Neural cell (in vitro differentiated cells): ENCODE data around the gene SLC8A1. TPM values are rescaled to one million over a fixed set of nuclear protein-coding genes. Genes with fewer than 3 reads are reported as not detected.

Experiments
- H2AFZ ChIP-seq: fragments of 200-600, 300-800 bp; sonication (generic), shearing (Covaris generic); 2 replicates; pipeline ENCODE4 v1.6.0; 2014; ENCODE audit warnings: low read depth, mild to moderate bottlenecking, antibody characterized with exemption, low read length, moderate library complexity
- H3F3A ChIP-seq: fragments of 200-600 bp; shearing (Covaris generic); 2 replicates; pipeline ENCODE4 v1.6.1; 2016; ENCODE audit warnings: mild to moderate bottlenecking, moderate library complexity, mixed read lengths, antibody characterized with exemption, low read length; ENCODE audit not compliant: insufficient read depth, poor library complexity, severe bottlenecking
- H3K27ac ChIP-seq: fragments of 200-600, 300-800 bp; sonication (generic), shearing (Covaris generic); 2 replicates; pipeline ENCODE4 v1.5.1; 2014; ENCODE audit warnings: mild to moderate bottlenecking, low read length, moderate library complexity
- H3K27me3 ChIP-seq: fragments of 300-800, 200-600 bp; sonication (generic), shearing (Covaris generic); 2 replicates; pipeline ENCODE4 v1.6.0; 2014; ENCODE audit warnings: mild to moderate bottlenecking, low read depth, low read length, moderate library complexity; ENCODE audit not compliant: insufficient read depth
- H3K36me3 ChIP-seq: fragments of 300-800, 200-600 bp; sonication (generic), shearing (Covaris generic); 2 replicates; pipeline ENCODE4 v1.5.1; 2014; ENCODE audit warnings: mild to moderate bottlenecking, antibody characterized with exemption, low read length, moderate library complexity; ENCODE audit not compliant: insufficient read depth
- H3K4me2 ChIP-seq: fragments of 300-800, 200-600 bp; sonication (generic), shearing (Covaris generic); 2 replicates; pipeline ENCODE4 v1.6.0; 2014; ENCODE audit warnings: mild to moderate bottlenecking, low read length
- H3K4me3 ChIP-seq: fragments of 300-800, 200-600 bp; sonication (generic), shearing (Covaris generic); 2 replicates; pipeline ENCODE4 v1.5.1; 2014; ENCODE audit warnings: mild to moderate bottlenecking, low read length, moderate library complexity
- H3K79me2 ChIP-seq: fragments of 200-600 bp; shearing (Covaris generic); replicated peaks from 2 replicates; pipeline ENCODE4 v1.6.0; 2014; ENCODE audit warnings: mild to moderate bottlenecking, low read length, moderate library complexity; ENCODE audit not compliant: insufficient read depth
- H3K9ac ChIP-seq: fragments of 300-800, 200-600 bp; sonication (generic), shearing (Covaris generic); 2 replicates; pipeline ENCODE4 v1.6.1; 2016; ENCODE audit warnings: mild to moderate bottlenecking, low read length, mixed read lengths
- H3K9me2 ChIP-seq: fragments of 200-600 bp; shearing (Covaris generic); 2 replicates; pipeline ENCODE4 v1.6.1; 2016; ENCODE audit warnings: mild to moderate bottlenecking, low read length, mixed read lengths; ENCODE audit not compliant: insufficient read depth
- H3K9me3 ChIP-seq: fragments of 200-600, 300-800 bp; sonication (generic), shearing (Covaris generic); 2 replicates; pipeline ENCODE4 v1.6.1; 2016; ENCODE audit warnings: mild to moderate bottlenecking, mixed run types, low read length, moderate library complexity, mixed read lengths
- H4K20me1 ChIP-seq: fragments of 200-600 bp; shearing (Covaris generic); 2 replicates; pipeline ENCODE4 v1.6.1; 2016; ENCODE audit warnings: mild to moderate bottlenecking, mixed run types; ENCODE audit not compliant: insufficient read depth
- EP300 ChIP-seq: fragments of 450-650 bp; conservative IDR thresholded peaks from 2 replicates; pipeline ENCODE4 v1.6.1; 2014; ENCODE audit warnings: antibody characterized with exemption, mild to moderate bottlenecking, moderate library complexity; ENCODE audit not compliant: poor library complexity, severe bottlenecking
- EZH2 ChIP-seq: fragments of 200-600, 300-800 bp; shearing (Covaris generic), sonication (generic); IDR thresholded peaks from 2 replicates; pipeline ENCODE4 v1.6.1; 2014; ENCODE audit warnings: antibody characterized with exemption, low read length, borderline replicate concordance, mild to moderate bottlenecking; ENCODE audit not compliant: insufficient read depth, poor library complexity, severe bottlenecking
- MXI1 ChIP-seq: fragments of 450-650 bp; conservative IDR thresholded peaks from 2 replicates; pipeline ENCODE4 v1.6.1; 2014; ENCODE audit warnings: antibody characterized with exemption, mild to moderate bottlenecking; ENCODE audit not compliant: poor library complexity, severe bottlenecking
- POLR2AphosphoS5 ChIP-seq: IDR thresholded peaks from 2 replicates; pipeline ENCODE4 v1.6.1; 2012
- RAD21 ChIP-seq: fragments of 450-650 bp; conservative IDR thresholded peaks from 2 replicates; pipeline ENCODE4 v1.6.1; 2014; ENCODE audit warnings: antibody characterized with exemption, mild to moderate bottlenecking, moderate library complexity
- SMC3 ChIP-seq: fragments of 450-650 bp; conservative IDR thresholded peaks from 2 replicates; pipeline ENCODE4 v1.6.1; 2014; ENCODE audit warnings: antibody characterized with exemption, mild to moderate bottlenecking, moderate library complexity; ENCODE audit not compliant: poor library complexity
- TAF1 ChIP-seq: IDR thresholded peaks from 2 replicates; pipeline ENCODE4 v1.6.1; 2012; ENCODE audit warnings: low read depth
- polyA plus RNA-seq: library from polyadenylated mRNA; depleted of rRNA; stranded (reverse); fragments of >200 nt; gene quantifications from 2 replicates; pipeline ENCODE4 v1.2.3, GENCODE V29; 2014
- TF ChIP-seq, protein P1 (sequence below): fragments of 450-650 bp; IDR thresholded peaks from 2 replicates; pipeline ENCODE4 v1.5.1; 2014; ENCODE audit warnings: antibody characterized with exemption, mild to moderate bottlenecking, moderate library complexity; ENCODE audit not compliant: poor library complexity, severe bottlenecking
- TF ChIP-seq, protein P2 (sequence below): IDR thresholded peaks from 2 replicates; pipeline ENCODE4 v1.6.1; 2012; ENCODE audit warnings: borderline replicate concordance

The SLC8A1 gene
- polyA plus RNA-seq, 1 donor from 2014 or later: 18.7 TPM

GRCh38 chr2:40299781-40300180 is 152.1 kb downstream of the SLC8A1 start:
- H3K4me3 ChIP-seq: no peak overlapping the region
- TF ChIP-seq POLR2AphosphoS5: no peak
- no peak for TF ChIP-seq SMC3
- no peak for TF ChIP-seq MXI1
- no peak for TF ChIP-seq EP300
- TF ChIP-seq TAF1: no peak
- TF ChIP-seq, protein P1, sequence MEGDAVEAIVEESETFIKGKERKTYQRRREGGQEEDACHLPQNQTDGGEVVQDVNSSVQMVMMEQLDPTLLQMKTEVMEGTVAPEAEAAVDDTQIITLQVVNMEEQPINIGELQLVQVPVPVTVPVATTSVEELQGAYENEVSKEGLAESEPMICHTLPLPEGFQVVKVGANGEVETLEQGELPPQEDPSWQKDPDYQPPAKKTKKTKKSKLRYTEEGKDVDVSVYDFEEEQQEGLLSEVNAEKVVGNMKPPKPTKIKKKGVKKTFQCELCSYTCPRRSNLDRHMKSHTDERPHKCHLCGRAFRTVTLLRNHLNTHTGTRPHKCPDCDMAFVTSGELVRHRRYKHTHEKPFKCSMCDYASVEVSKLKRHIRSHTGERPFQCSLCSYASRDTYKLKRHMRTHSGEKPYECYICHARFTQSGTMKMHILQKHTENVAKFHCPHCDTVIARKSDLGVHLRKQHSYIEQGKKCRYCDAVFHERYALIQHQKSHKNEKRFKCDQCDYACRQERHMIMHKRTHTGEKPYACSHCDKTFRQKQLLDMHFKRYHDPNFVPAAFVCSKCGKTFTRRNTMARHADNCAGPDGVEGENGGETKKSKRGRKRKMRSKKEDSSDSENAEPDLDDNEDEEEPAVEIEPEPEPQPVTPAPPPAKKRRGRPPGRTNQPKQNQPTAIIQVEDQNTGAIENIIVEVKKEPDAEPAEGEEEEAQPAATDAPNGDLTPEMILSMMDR: no peak
- TF ChIP-seq EZH2: no peak
- no peak for TF ChIP-seq RAD21
- TF ChIP-seq, protein P2, sequence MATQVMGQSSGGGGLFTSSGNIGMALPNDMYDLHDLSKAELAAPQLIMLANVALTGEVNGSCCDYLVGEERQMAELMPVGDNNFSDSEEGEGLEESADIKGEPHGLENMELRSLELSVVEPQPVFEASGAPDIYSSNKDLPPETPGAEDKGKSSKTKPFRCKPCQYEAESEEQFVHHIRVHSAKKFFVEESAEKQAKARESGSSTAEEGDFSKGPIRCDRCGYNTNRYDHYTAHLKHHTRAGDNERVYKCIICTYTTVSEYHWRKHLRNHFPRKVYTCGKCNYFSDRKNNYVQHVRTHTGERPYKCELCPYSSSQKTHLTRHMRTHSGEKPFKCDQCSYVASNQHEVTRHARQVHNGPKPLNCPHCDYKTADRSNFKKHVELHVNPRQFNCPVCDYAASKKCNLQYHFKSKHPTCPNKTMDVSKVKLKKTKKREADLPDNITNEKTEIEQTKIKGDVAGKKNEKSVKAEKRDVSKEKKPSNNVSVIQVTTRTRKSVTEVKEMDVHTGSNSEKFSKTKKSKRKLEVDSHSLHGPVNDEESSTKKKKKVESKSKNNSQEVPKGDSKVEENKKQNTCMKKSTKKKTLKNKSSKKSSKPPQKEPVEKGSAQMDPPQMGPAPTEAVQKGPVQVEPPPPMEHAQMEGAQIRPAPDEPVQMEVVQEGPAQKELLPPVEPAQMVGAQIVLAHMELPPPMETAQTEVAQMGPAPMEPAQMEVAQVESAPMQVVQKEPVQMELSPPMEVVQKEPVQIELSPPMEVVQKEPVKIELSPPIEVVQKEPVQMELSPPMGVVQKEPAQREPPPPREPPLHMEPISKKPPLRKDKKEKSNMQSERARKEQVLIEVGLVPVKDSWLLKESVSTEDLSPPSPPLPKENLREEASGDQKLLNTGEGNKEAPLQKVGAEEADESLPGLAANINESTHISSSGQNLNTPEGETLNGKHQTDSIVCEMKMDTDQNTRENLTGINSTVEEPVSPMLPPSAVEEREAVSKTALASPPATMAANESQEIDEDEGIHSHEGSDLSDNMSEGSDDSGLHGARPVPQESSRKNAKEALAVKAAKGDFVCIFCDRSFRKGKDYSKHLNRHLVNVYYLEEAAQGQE: no peak
- no peak overlapping the region for H3K9ac ChIP-seq
- H3K27ac ChIP-seq: no peak overlapping the region
- no peaks in the 10 kb centered on the region for H3K9me2 ChIP-seq
- no peak overlapping the region for H3K4me2 ChIP-seq
- no peaks in the 10 kb centered on the region for H3F3A ChIP-seq
- no peak overlapping the region for H2AFZ ChIP-seq
- H3K9me3 ChIP-seq: no peaks in the 10 kb centered on the region
- H3K79me2 ChIP-seq: no peaks in the 10 kb centered on the region
- no peaks in the 10 kb centered on the region for H4K20me1 ChIP-seq
- H3K27me3 ChIP-seq: no peaks in the 10 kb centered on the region
- no peaks in the 10 kb centered on the region for H3K36me3 ChIP-seq

GRCh38 chr2:40299173-40299572 is 152.7 kb downstream of the SLC8A1 start:
- TF ChIP-seq SMC3: no peak
- no peak for TF ChIP-seq POLR2AphosphoS5
- TF ChIP-seq EZH2: no peak
- TF ChIP-seq EP300: no peak
- no peak overlapping the region for H3K9ac ChIP-seq
- no peaks in the 10 kb centered on the region for H3K27me3 ChIP-seq
- H3K79me2 ChIP-seq: no peaks in the 10 kb centered on the region
- H3K27ac ChIP-seq: no peak overlapping the region
- H4K20me1 ChIP-seq: no peaks in the 10 kb centered on the region
- no peaks in the 10 kb centered on the region for H3K36me3 ChIP-seq
- H3K4me3 ChIP-seq: no peak overlapping the region
- H3F3A ChIP-seq: no peaks in the 10 kb centered on the region
- no peaks in the 10 kb centered on the region for H3K9me2 ChIP-seq
- H3K9me3 ChIP-seq: no peaks in the 10 kb centered on the region
- no peak overlapping the region for H3K4me2 ChIP-seq
- H2AFZ ChIP-seq: no peak overlapping the region
